Endothelial cell of hepatic sinusoid (primary cell): ENCODE measurements around the gene PSME2.

Experiments
- in situ Hi-C: cut with HindIII; loops from 2 replicates; pipeline ENCODE4 v1.10.0; 2017; ENCODE audit warnings: low sequenced_read_pairs

Gene PSME2

DNA sequence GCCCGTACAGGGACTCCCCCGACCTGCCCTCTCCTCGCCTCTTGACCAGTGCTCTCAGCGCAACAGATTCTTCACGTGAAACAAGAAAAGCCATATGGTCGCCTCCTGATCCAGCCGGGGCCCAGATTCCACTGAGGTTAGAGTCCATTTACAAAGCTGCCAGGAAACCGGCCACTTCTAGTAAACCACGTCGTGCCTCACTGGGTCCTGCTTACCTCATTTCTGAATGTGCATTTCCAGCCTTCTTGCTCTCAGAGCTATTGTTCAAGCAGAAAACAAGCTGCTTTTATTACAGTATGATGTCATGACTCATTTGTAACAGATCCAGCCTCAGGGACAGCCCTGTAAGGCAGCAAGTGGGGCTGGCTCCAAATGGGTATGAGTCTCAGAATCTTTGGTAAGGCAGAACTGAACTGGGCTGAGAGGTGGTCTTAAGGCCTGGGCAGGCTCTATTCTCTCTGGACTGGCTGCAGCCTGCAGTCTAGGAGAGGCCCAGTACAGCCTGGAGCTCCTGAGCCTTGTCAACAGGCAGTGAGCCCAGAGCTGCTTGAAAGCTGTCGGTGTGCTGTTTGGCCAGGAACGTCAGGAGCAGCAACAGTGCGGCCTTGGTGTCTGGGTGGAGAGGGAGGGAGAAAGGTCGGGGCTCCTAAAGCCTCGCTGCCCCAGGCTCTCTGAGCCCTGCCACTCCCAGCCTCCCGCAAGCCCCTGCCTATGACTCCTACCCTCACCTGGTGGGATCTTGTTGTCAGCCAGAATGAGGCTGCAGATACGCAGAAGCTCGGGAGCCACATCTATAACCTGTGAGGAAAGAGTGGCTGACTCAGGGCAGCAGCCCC is 33.8 kb upstream of the PSME2 start:
- in situ Hi-C loops, result no loop called here

DNA sequence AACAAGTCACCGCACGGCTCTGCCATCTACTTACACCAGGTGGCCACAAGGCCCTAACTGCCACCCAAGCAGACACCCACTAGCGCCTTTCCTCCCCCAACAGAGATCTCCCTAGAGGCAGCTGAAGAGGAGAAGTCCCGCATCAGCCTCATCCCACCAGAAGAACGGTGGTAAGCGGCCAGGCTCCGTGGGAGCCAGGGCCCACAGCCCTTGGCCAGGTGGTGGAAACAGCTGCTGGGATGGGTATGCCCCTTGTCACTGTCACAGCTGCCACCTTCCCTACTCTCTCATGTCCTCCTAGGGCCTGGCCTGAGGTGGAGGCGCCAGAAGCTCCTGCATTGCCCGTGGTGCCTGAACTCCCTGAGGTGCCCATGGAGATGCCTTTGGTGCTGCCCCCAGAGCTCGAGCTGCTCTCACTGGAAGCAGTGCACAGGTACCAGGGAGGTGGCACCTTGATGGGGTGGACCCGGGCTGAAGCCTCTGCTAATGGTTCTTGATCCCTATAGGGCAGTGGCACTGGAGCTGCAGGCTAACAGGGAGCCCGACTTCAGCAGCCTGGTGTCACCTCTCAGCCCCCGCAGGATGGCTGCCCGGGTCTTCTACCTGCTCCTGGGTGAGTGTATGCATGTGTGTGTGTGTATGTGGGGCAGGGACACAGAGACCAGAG is 33.0 kb upstream of the PSME2 start:
- in situ Hi-C loops, result no loop called here

DNA sequence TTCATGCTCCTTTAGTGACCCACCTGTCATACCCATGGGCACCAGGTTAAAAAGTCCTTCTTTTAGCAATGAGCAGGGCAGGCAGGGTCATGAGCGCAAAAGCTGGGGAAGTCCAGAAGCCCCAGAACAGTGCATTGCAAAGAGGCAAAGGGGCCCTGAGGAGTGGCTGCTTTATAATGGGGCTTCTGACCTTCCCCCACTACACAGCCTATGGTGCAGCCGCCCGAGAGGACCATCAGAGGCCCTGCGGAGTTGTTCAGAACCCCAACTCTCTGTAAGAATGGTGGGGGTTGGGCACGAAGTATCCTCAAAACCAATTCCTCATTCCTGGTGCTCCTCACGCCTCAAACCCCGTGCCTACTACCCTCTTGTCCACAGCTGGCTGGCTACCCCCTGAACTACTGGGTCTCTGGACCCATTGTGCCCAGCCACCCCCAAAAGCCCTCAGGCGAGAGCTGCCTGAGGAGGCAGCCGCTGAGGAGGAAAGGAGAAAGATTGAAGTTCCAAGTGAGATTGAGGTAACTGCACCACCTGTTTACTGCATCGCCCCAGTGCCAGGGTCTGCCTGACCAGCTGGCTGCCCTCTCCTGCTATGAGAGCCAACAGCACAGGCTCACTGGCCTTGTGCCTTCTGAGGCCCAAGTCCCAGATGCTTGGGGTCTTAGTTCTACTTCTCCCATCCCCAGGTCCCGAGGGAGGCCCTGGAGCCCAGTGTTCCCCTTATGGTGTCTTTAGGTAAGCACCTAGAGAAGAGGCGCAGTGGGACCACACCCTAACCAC is 32.2 kb upstream of the PSME2 start:
- in situ Hi-C loops, result no loop called here

DNA sequence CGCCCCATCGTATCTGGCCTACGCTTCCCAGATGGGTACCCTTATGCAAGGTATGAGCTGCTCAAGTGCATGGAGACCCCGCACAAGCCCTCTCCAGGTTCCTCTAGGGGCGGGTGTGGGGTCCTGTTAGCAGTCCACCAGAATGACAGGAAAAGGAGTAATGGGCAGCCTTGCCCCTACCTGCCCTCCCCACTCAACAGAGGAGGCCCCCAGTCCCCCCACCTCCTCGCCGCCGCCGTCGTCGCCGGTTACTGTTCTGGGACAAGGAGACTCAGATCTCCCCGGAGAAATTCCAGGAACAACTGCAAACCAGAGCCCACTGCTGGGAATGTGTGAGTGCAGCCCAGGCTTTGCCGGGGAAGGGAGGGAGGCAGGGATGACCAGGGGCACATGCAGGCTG is 31.5 kb upstream of the PSME2 start:
- in situ Hi-C loops, result no loop called here

DNA sequence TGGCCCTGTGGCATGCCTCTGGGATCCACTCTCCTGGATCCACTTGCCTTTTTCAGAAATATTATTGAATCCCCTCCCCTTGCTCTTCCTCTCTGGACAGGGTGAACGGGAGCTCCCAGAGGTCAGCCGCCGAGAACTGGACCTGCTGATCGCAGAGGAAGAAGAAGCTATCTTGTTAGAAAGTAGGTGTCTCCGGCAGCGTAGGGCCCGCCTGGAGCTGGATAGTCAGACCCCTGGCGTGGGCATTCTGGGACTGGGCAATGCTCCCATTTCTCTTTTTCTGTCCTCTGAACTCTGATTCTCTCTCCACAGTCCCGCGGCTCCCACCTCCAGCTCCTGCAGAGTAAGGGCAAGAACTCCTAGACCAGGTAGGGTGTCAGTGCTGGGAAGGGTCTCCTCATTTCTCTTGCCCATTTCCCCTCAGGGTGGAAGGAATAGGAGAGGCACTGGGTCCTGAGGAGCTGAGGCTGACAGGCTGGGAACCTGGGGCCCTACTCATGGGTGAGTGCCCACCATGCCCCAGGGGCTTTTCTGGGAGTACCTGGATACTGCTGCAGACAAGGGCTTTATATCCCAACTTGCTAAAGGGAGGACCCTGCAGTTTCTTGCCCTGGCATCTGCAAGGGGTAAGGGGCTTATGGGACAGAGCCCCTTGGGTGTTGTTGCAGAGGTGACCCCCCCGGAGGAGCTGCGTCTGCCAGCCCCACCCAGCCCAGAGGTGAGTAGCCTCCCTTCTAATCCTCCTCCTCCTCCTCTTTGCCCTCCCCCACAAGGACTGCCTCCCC is 30.8 kb upstream of the PSME2 start:
- in situ Hi-C loops, result no loop called here

DNA sequence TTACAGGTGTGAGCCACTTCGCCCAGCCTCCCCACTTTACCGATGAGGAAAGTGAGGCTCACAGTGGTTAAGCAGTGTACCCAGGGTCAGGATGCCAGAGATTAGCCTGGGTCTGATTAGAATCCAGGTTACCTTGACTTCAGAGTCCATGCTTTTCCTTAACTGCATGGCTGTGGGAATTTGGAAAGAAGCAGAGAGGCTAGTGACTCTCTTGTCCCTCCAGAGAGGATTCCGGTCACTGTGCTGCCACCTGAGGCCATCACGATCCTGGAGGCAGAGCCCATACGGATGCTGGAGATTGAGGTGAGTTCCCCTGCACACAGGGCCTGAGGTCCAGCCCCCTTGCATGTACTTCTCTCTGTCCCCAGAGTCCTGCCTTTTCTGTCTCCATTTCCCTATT is 30.2 kb upstream of the PSME2 start:
- in situ Hi-C loops, result no loop called here

DNA sequence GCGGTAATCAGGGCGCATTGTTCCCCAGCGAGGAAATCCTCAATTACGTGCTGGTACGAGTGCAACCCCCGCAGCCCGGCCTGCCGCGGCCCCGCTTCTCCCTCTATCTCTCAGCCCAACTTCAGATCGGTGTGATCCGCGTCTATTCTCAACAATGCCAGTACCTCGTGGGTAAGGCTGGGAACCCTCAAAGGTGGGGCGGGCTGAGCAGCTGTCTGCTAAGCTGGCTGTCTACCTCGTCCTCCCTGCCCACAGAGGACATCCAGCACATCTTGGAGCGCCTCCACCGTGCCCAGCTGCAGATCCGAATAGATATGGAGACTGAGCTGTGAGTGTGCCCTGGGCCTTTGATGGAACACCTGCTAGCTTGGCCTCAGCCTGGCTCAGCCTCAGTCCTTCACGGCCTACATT is 26.5 kb upstream of the PSME2 start:
- in situ Hi-C loops, result no loop called here

DNA sequence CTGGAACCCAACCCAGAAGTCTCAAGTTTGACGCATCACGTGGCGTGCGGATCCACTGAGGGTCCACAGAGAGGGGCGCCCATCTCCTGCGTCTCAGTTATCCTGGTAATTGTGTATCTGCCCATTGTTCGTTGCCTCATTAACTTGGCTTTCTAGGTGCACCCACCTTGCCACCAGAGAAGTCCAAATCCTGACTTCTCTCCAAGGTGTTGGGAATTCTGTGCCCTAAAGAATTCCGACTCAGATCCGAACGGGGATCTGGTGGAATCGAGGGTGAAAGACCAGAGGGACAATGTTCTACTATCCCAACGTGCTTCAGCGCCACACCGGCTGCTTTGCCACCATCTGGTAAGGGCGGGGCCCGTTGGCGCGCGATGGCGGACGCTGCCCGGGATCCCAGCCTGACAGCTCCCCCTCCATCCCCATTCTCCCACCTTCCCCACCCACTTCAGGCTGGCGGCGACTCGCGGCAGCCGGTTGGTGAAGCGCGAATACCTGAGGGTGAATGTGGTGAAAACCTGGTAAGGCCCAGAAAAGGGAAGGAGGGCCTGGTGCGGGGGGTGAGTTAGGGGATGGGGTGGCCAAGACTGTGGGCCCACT is 26.0 kb upstream of the PSME2 start:
- in situ Hi-C loops, result no loop called here

DNA sequence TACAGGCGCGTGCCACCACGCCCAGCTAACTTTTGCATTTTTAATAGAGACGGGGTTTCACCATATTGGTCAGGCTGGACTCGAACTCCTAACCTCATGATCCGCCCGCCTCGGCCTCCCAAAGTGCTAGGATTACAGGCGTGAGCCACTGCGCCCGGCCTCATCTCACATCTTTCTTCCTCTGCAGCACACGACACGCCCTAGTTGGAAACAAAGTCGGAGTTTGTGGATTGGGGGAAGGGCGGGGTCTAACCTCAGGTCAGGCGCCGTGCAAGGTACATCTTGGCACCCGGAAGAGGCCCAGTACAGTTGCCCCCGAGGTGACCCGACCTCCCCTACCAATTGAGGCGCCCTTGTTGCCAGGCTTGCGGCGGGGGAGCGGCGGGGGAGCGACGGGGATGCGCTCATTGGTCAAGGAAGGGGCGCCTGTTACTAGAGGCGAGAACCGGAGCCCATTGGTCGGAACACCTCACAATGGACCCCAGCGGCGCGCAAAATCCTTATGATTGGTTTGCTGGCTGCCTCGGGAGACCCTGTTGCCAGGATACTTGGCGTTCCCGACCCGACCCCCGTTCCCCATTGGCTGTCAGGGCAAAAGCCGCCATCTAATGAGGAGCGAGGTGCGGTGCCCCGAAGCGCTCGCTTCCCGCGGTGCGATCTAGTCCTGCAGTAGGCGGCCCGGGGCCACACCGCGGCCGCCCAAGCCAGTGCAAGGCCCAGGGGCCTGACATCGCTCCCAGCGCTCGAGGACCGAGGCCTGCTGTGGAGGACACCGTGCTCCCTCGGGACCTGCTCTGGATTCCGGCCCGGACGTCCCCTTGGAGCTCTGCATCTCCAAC is 25.2 kb upstream of the PSME2 start, which contains the start of gene REC8:
TSS of gene REC8 (plus strand) at position 659 of the 839 bp plus-strand sequence. CDS start 473 bp downstream, outside the sequence.
- in situ Hi-C loops, result no loop called here

DNA sequence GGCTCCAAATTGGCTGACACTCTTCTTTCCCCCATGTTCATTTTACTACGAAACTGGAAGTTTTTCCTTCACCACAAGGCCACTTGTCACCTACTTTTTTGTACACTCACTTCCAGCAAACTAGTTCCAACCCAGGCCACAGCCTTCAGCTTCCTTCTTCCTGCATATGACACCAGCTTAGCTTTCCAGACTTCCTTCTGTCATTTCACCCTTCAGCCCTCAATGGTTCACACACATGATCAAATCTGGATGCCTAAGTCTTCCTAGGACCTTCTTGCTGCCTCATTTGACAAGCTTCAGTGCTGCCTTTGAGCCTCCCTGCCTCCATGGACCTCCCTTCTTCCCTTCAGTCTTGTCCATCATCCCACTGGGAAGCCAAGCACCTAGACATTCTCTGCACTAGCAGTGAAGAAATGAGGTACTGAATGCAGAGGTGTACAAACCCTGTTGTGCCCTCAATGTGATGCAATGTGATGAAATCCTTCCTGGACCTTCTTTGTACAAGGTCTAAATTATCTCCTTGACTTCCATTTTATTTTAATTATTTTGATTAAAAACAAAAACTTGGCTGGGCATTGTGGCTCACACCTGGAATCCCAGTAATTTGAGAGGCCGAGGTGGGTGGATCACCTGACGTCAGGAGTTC is 21.2 kb upstream of the PSME2 start:
- in situ Hi-C loops, result no loop called here

DNA sequence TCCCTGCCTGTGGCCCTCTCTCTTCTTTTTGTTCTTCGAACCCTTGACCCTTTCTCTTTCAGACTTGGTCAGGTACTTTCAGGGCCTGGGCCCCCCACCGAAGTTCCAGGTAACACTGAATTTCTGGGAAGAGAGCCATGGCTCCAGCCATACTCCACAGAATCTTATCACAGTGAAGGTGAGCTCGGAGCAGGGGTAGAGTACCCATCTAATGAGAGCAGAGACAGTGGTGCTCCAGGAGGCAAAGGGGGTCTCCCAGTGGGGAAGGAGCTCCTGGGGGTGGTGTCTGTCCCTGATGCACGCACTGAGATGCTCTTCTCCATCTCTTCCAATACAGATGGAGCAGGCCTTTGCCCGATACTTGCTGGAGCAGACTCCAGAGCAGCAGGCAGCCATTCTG is 19.4 kb upstream of the PSME2 start:
- in situ Hi-C loops, result no loop called here

DNA sequence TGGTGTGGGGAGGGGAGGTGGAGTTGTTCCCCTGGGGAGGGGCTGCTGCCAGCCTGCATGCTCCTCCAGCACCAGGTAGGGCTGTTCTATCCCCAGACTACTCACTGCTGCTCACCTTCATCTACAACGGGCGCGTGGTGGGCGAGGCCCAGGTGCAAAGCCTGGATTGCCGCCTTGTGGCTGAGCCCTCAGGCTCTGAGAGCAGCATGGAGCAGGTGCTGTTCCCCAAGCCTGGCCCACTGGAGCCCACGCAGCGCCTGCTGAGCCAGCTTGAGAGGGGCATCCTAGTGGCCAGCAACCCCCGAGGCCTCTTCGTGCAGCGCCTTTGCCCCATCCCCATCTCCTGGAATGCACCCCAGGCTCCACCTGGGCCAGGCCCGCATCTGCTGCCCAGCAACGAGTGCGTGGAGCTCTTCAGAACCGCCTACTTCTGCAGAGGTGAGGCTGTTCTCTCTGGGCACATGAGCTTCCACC is 18.1 kb upstream of the PSME2 start:
- in situ Hi-C loops, result no loop called here

DNA sequence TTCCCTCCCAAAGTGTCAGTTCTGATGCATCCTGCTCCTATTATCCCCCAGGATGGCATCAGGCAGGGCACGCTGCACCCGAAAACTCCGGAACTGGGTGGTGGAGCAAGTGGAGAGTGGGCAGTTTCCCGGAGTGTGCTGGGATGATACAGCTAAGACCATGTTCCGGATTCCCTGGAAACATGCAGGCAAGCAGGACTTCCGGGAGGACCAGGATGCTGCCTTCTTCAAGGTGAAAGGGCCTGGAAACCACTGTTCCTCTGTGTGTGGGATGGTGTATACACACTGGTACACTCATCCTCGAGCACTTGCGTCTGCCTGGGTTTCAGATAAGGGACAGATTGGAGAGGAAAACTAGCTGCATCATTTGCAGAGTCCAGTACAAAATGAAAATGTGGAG is 15.7 kb upstream of the PSME2 start:
- in situ Hi-C loops, result no loop called here

DNA sequence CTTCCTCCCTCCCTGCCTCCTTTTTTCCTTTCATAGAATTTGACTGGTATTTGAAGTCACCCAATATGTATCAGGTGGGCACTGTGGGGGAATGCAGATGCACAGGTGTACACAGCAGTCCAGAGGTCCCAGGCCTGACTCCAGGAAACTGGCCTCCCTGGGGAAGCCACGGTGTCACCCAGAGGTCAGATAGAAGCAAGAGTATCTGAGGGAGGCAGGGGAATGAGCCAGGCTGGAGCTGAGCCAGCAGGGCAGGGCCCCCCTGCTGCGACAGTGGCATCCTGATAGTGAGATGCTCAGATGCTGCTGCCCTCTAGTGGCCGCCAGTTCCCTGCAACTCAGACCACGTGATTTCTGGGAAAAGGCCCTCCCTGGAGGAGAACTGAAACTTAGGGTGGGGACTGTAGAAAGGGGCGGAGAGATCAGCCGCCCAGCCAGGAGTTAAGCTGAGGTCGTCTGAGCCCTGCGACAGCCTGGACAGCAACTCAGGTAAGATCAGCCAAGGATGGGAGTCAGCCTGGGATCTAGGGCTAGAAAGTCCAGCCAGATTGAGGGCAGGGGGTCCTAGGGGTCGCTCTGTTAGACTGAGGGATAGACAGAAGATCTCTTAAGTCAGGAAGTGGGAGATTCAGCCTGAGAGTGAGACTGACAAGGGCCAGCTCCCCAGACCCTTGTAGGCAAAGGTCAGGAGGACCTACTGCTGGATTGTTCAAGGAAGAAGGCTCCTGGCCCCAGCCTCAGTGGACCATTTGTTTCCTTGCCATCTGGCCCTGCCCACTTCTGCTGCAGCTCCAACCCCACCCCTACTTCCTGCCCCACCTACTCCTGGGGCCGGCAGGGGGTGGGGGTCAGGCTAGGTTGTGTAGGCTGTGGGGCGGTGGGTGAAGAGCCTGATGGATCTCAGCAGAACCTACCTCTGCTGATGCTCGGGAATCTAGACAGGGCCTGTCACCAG is 14.7 kb upstream of the PSME2 start, which contains the start of gene IRF9:
TSS of gene IRF9 (plus strand) at position 416 of the 955 bp plus-strand sequence. CDS start 880 bp downstream, outside the sequence.
- in situ Hi-C loops, result no loop called here

DNA sequence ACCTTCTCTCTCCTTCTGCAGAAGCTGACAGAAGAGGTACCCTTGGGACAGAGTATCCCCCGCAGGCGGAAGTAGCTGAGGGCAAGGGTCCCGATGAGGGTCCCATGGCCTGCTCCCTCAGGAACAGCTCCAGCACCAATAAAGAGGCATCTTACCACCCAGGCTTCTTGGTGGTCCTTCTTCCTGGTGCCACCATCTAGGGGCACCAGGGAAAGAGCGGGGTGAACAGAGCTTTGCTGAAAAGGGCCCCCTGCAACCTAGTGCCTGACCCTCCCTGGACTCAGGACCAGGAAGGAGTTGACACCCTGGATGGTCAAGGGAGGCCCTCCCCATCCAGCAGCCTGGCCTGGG is 14.1 kb upstream of the PSME2 start:
- in situ Hi-C loops, result no loop called here

DNA sequence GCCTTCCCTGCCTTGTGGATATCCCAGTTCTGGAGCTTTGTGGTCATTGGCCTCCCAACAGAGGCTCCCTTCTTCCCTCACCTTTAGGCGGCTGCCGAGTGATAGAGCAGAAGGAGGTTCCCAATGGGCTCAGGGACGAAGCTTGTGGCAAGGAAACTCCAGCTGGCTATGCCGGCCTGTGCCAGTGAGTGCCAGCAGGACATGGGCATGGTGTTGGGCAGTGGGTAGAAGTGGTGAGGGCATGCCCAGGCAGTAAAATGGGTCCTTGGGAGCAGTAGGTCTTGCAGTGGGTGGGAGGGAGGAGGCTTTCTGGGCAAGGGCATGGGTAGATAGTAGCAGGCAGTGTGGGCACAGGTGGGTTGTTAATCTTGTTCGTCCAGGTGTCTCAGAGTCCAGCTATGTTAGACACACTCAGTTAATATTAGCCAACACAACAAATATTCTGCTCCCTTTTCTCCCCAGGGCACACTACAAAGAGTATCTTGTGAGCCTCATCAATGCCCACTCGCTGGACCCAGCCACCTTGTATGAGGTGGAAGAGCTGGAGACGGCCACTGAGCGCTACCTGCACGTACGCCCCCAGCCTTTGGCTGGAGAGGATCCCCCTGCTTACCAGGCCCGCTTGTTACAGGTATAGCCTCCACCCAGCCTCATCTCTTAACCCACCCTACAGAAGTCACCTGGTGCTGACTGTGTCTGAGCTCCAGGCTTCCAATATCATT is 13.5 kb upstream of the PSME2 start:
- in situ Hi-C loops, result no loop called here

DNA sequence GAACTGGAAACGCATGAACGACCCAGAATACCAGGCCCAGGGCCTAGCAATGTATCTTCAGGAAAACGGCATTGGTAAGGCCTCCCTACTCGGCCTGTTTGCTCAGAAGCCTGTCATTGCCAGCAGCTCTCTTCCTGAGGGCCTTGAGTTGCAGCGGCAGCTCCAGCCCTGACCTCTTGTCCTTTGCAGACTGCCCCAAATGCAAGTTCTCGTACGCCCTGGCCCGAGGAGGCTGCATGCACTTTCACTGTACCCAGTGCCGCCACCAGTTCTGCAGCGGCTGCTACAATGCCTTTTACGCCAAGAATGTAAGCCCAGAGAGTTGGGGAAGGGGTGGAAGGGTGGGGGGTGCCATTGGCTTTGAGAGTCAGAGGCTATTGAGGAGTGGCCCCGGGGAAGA is 10.9 kb upstream of the PSME2 start:
- in situ Hi-C loops, result no loop called here
